Endothelial cell of umbilical vein (primary cell): Measurements from ENCODE around the gene SULF2. TPM values are rescaled to one million over a fixed set of nuclear protein-coding genes. Genes with fewer than 3 reads are reported as not detected.

ENCODE experiments used
- BruUV-seq: library from RNA; stranded (reverse); fragments of 400-500 nt; replicated peaks from 2 replicates; lab custom pipeline; 2021; lab: Mats Ljungman, UMichigan
- CTCF ChIA-PET: fragments of 300-600, 350-600 bp; sonication (Branson Sonifier 250); formaldehyde crosslinking; loops from one replicate; lab custom pipeline; 2021; ENCODE audit warnings: antibody characterized with exemption, inconsistent platforms; lab: Charles Lee
- POLR2A ChIA-PET: fragments of 300-600, 350-600 bp; sonication (Branson Sonifier 250); formaldehyde crosslinking; loops from one replicate; lab custom pipeline; 2021; ENCODE audit warnings: antibody characterized with exemption, inconsistent platforms; lab: Charles Lee
- DNase-seq: peaks from one replicate; pipeline ENCODE4 v3.0.0-alpha.2; 2011; ENCODE audit warnings: low read depth, low spot score
- FAIRE-seq: peaks from 2 replicates; lab custom pipeline; 2011; peaks lifted over from hg19 to GRCh38; lab: Jason Lieb, UNC
- H2AFZ ChIP-seq: 2 replicates; pipeline ENCODE4 v1.6.0; 2012; ENCODE audit warnings: low read depth, low read length, control low read depth, inconsistent platforms
- H3K27ac ChIP-seq: 2 replicates; pipeline ENCODE4 v1.5.1; 2011; ENCODE audit warnings: low read depth, mild to moderate bottlenecking, control low read depth, low read length, moderate library complexity; ENCODE audit not compliant: insufficient read depth
- H3K27me3 ChIP-seq, 2 experiments: 2 replicates each; pipeline versions ENCODE4 v1.6.0 to v1.6.1; 2011; ENCODE audit warnings: low read length in 2 of 2, mixed read lengths in 1 of 2; ENCODE audit not compliant: control insufficient read depth in 2 of 2, insufficient read depth in 2 of 2
- H3K36me3 ChIP-seq, 2 experiments: 2 replicates in 1 of 2; 3 replicates in 1 of 2; pipeline ENCODE4 v1.5.1; 2011; ENCODE audit warnings: low read length in 2 of 2, mild to moderate bottlenecking in 1 of 2, moderate library complexity in 1 of 2; ENCODE audit not compliant: control insufficient read depth in 2 of 2, insufficient read depth in 2 of 2; ENCODE audit errors: extremely low read depth in 1 of 2
- H3K4me1 ChIP-seq: 3 replicates; pipeline ENCODE4 v1.5.1; 2011; ENCODE audit warnings: mild to moderate bottlenecking, low read length; ENCODE audit not compliant: control insufficient read depth, insufficient read depth; ENCODE audit errors: extremely low read depth
- H3K4me2 ChIP-seq: 2 replicates; pipeline ENCODE4 v1.6.1; 2011; ENCODE audit warnings: low read length, control low read depth, mixed read lengths; ENCODE audit not compliant: insufficient read depth
- H3K4me3 ChIP-seq, 3 experiments: fragments of 200-600 bp in 1 of 3; sonication (generic), shearing (Covaris generic) in 1 of 3; replicated peaks in 1 of 3; 2 replicates each; pipeline ENCODE4 v1.5.1; 2011 to 2016; ENCODE audit warnings: control low read depth in 3 of 3, low read length in 3 of 3, mild to moderate bottlenecking in 2 of 3, inconsistent platforms in 1 of 3, low read depth in 1 of 3, moderate library complexity in 1 of 3; ENCODE audit not compliant: insufficient read depth in 1 of 3
- H3K79me2 ChIP-seq: 2 replicates; pipeline ENCODE4 v1.6.0; 2012; ENCODE audit warnings: low read length, inconsistent platforms; ENCODE audit not compliant: control insufficient read depth, insufficient read depth
- H3K9ac ChIP-seq: replicated peaks from 2 replicates; pipeline ENCODE3; 2011; ENCODE audit warnings: low read length, control low read depth; ENCODE audit not compliant: insufficient read depth; ENCODE audit errors: extremely low read depth
- H3K9me1 ChIP-seq: replicated peaks from 3 replicates; pipeline ENCODE4 v1.6.0; 2011; ENCODE audit warnings: mild to moderate bottlenecking, low read length; ENCODE audit not compliant: control insufficient read depth, insufficient read depth; ENCODE audit errors: extremely low read depth
- H3K9me3 ChIP-seq: replicated peaks from 2 replicates; pipeline ENCODE4 v1.5.1; 2012; ENCODE audit warnings: low read length, inconsistent platforms; ENCODE audit not compliant: control insufficient read depth, insufficient read depth
- H4K20me1 ChIP-seq: replicated peaks from 2 replicates; pipeline ENCODE3; 2011; ENCODE audit warnings: mild to moderate bottlenecking, low read length; ENCODE audit not compliant: control insufficient read depth, insufficient read depth; ENCODE audit errors: extremely low read depth
- EZH2 ChIP-seq: IDR thresholded peaks from 2 replicates; pipeline ENCODE4 v1.6.1; 2012; ENCODE audit warnings: borderline replicate concordance, low read depth, mild to moderate bottlenecking, moderate library complexity, low read length, inconsistent platforms; ENCODE audit not compliant: severe bottlenecking
- FOS ChIP-seq: IDR thresholded peaks from 2 replicates; pipeline ENCODE4 v1.6.1; 2011; ENCODE audit warnings: mild to moderate bottlenecking, low read length, moderate library complexity, borderline replicate concordance; ENCODE audit not compliant: insufficient read depth
- GATA2 ChIP-seq: IDR thresholded peaks from 2 replicates; pipeline ENCODE4 v1.7.0; 2011; ENCODE audit warnings: low read depth, mild to moderate bottlenecking, moderate library complexity, mixed read lengths, low read length; ENCODE audit not compliant: insufficient read length, insufficient read depth
- JUN ChIP-seq: IDR thresholded peaks from 2 replicates; pipeline ENCODE4 v1.6.1; 2011; ENCODE audit warnings: borderline replicate concordance, low read depth; ENCODE audit not compliant: insufficient read length, insufficient read depth
- MAX ChIP-seq: IDR thresholded peaks from 2 replicates; pipeline ENCODE4 v1.6.1; 2011; ENCODE audit not compliant: insufficient read depth, insufficient read length
- MYC ChIP-seq: IDR thresholded peaks from one replicate; pipeline ENCODE4 v1.6.1; 2011; ENCODE audit warnings: mild to moderate bottlenecking, low read depth, low read length
- POLR2A ChIP-seq: IDR thresholded peaks from 2 replicates; pipeline ENCODE4 v1.6.1; 2012; ENCODE audit warnings: low read depth, mild to moderate bottlenecking, control low read depth, low read length
- POLR2AphosphoS5 ChIP-seq: IDR thresholded peaks from 2 replicates; pipeline ENCODE4 v1.6.1; 2012; ENCODE audit warnings: low read depth, mild to moderate bottlenecking, control low read depth, low read length, moderate library complexity; ENCODE audit not compliant: insufficient read depth
- dilution Hi-C: fragments of 300-500 bp; cut with MboI; formaldehyde crosslinking; loops from one replicate; pipeline ENCODE4 v1.15.0; 2019; ENCODE audit warnings: low sequenced_read_pairs; ENCODE audit not compliant: extremely low pct_ligation_motif_present
- intact Hi-C: fragments of 100-400 bp; cut with micrococcal nuclease; formaldehyde crosslinking; loops from one replicate; pipeline ENCODE4 v1.10.0; 2022
- polyA plus RNA-seq, 4 experiments: library from polyadenylated mRNA; depleted of rRNA in 3 of 4; stranded (reverse) in 3 of 4; unstranded in 1 of 4; fragments of >200 nt; gene quantifications; 2 replicates each; pipeline versions ENCODE4 v1.2.1 to v1.2.3, GENCODE V29; 2011 to 2012; ENCODE audit warnings: missing spikeins in 1 of 4
- total RNA-seq: library from RNA; stranded (reverse); gene quantifications from 2 replicates; pipeline ENCODE4 v1.2.3, GENCODE V29; 2021
- TF ChIP-seq, protein P1 (sequence below), 2 donors: IDR thresholded peaks; 1 replicate in 1 of 2; 2 replicates in 1 of 2; pipeline ENCODE4 v1.5.1; 2011; ENCODE audit warnings: low read length in 2 of 2, mild to moderate bottlenecking in 2 of 2, moderate library complexity in 2 of 2, control low read depth in 1 of 2, inconsistent platforms in 1 of 2, low read depth in 1 of 2; ENCODE audit not compliant: insufficient read depth in 1 of 2; ENCODE audit errors: extremely low read depth in 1 of 2

Gene SULF2
- total and polyA plus RNA-seq, 2 donors (not counting 3 experiments of a cell fraction or from before 2014, with no cell fraction given) = 58.5 to 160 TPM

DNA sequence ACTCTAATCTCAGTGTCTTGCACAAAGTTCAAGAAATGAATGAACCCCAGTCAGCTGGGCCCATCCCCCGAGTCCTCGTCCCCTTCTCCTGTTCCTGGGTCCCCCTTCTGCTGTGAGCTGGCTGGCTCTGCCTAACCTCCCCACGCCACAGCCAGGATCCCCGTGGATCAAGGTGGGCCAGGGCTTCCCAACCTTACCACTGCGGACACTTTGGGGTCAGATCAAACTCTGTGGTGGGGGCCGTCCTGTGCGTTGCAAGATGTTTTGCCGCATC is 116.2 kb downstream of the SULF2 start:
- no peaks in the 10 kb centered on the region for H3K9me1 ChIP-seq
- H2AFZ ChIP-seq = no peak overlapping the region
- H3K9ac ChIP-seq = no peak overlapping the region
- H3K4me3 ChIP-seq = no peak overlapping the region
- no peak for TF ChIP-seq POLR2AphosphoS5
- no peak for TF ChIP-seq FOS
- no peak for TF ChIP-seq EZH2
- TF ChIP-seq GATA2 = no peak
- TF ChIP-seq JUN = no peak
- TF ChIP-seq, protein P1, sequence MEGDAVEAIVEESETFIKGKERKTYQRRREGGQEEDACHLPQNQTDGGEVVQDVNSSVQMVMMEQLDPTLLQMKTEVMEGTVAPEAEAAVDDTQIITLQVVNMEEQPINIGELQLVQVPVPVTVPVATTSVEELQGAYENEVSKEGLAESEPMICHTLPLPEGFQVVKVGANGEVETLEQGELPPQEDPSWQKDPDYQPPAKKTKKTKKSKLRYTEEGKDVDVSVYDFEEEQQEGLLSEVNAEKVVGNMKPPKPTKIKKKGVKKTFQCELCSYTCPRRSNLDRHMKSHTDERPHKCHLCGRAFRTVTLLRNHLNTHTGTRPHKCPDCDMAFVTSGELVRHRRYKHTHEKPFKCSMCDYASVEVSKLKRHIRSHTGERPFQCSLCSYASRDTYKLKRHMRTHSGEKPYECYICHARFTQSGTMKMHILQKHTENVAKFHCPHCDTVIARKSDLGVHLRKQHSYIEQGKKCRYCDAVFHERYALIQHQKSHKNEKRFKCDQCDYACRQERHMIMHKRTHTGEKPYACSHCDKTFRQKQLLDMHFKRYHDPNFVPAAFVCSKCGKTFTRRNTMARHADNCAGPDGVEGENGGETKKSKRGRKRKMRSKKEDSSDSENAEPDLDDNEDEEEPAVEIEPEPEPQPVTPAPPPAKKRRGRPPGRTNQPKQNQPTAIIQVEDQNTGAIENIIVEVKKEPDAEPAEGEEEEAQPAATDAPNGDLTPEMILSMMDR (IDR thresholded peaks at IDR 0.05; ENCODE audit: extremely low read depth in 1 of 2, insufficient read depth in 1 of 2, low read depth in 1 of 2, low read length in 2 of 2) = no peak
- no peak for TF ChIP-seq POLR2A
- no peak for TF ChIP-seq MYC
- TF ChIP-seq MAX = no peak
- no peak for DNase-seq
- no peaks in the 10 kb centered on the region for H3K9me3 ChIP-seq
- H3K27me3 ChIP-seq = no peaks in the 10 kb centered on the region
- H4K20me1 ChIP-seq = no peaks in the 10 kb centered on the region
- dilution Hi-C loops (no loop called here), intact Hi-C loops (no loop called here)
- BruUV-seq = no TSS peak
- FAIRE-seq = no peak
- no peaks in the 10 kb centered on the region for H3K79me2 ChIP-seq
- no peak overlapping the region for H3K27ac ChIP-seq
- H3K4me2 ChIP-seq = no peak overlapping the region
- ChIA-PET CTCF (interaction anchor here (1.4 to 15.4 kb wide), 3 partner anchors 9 to 951 kb away, joined by 6 to 302 read pairs (median 11); no protein-coding TSS in a partner anchor), POLR2A (no interaction called here)
- no peaks in the 10 kb centered on the region for H3K4me1 ChIP-seq
- no peaks in the 10 kb centered on the region for H3K36me3 ChIP-seq
